Kidney epithelial cell (primary cell): ENCODE data around the gene FCN2. TPM values are rescaled to one million over a fixed set of nuclear protein-coding genes. Genes with fewer than 3 reads are reported as not detected.

ENCODE experiments used
- DNase-seq: peaks from one replicate; pipeline ENCODE4 v3.0.0-alpha.2; 2010; ENCODE audit warnings: low read depth
- H3K27me3 ChIP-seq: 2 replicates; pipeline ENCODE4 v1.6.0; 2011; ENCODE audit warnings: low read length; ENCODE audit not compliant: control insufficient read depth, insufficient read depth
- H3K36me3 ChIP-seq: 2 replicates; pipeline ENCODE4 v1.5.1; 2011; ENCODE audit warnings: low read length; ENCODE audit not compliant: control insufficient read depth, insufficient read depth
- H3K4me3 ChIP-seq: 2 replicates; pipeline ENCODE4 v1.5.1; 2011; ENCODE audit warnings: low read depth, mild to moderate bottlenecking, control low read depth, low read length
- total RNA-seq: library from RNA; depleted of rRNA; stranded (reverse); fragments of >200 nt; gene quantifications from 2 replicates; pipeline ENCODE4 v1.2.3, GENCODE V29; 2015
- TF ChIP-seq, protein P1 (sequence below): IDR thresholded peaks from 2 replicates; pipeline ENCODE4 v1.5.1; 2011; ENCODE audit warnings: mild to moderate bottlenecking, moderate library complexity, low read length, control low read depth, inconsistent platforms; ENCODE audit not compliant: insufficient read depth, poor library complexity, severe bottlenecking

The FCN2 gene
- total RNA-seq, 1 donor from 2014 or later = not detected

DNA sequence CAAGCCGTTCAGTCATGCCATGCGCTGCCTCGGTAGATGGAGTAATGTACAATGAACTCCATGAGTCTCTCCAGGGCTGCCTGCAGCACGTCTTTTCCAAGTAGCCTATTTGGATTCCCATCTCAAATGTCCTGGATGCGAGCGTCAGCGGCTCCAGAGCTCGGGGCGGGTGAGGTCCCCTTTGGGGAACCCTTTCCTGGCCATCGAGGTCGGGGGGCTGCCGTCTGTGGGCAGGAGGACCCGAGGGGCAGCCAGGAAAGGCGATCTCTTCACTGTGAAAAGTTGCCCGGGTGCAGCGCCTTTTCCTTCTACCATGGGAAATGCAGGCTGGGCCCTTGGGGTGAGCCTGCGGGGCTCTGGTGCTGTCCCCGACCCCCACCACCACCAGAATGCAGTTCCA, 36.9 kb upstream of the FCN2 start:
- no peak overlapping the region for H3K4me3 ChIP-seq
- no peaks in the 10 kb centered on the region for H3K36me3 ChIP-seq
- TF ChIP-seq, protein P1, sequence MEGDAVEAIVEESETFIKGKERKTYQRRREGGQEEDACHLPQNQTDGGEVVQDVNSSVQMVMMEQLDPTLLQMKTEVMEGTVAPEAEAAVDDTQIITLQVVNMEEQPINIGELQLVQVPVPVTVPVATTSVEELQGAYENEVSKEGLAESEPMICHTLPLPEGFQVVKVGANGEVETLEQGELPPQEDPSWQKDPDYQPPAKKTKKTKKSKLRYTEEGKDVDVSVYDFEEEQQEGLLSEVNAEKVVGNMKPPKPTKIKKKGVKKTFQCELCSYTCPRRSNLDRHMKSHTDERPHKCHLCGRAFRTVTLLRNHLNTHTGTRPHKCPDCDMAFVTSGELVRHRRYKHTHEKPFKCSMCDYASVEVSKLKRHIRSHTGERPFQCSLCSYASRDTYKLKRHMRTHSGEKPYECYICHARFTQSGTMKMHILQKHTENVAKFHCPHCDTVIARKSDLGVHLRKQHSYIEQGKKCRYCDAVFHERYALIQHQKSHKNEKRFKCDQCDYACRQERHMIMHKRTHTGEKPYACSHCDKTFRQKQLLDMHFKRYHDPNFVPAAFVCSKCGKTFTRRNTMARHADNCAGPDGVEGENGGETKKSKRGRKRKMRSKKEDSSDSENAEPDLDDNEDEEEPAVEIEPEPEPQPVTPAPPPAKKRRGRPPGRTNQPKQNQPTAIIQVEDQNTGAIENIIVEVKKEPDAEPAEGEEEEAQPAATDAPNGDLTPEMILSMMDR = no peak
- no peaks in the 10 kb centered on the region for H3K27me3 ChIP-seq
- DNase-seq = no peak

GRCh38 chr9:134844821-134845220, 35.8 kb upstream of the FCN2 start:
- TF ChIP-seq, protein P1 = no peak
- Histone ChIP-seq H3K36me3 (no peaks in the 10 kb centered on the region), H3K27me3 (no peaks in the 10 kb centered on the region), H3K4me3 (no peak overlapping the region)
- no peak for DNase-seq

DNA sequence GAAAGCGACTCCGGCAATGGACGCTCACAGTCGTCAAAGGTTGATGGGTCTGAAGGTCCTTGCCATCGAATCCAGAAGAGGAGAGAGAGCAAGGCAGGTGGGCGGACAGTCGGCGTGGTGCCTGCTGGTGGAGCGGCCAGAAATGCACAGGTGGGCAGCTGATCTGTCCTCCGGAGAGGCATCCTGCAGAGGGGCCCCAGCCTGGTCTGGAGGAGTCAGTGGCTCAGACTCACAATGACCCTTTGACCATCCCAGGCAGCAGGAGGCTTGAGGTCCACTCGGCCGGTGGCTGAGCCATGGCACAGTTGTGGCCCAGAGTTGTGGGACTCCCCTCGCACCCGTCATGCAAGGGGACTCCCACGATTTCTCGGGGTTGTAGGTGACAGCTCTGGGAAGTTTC, 34.4 kb upstream of the FCN2 start:
- no peak for DNase-seq
- no peak overlapping the region for H3K4me3 ChIP-seq
- no peaks in the 10 kb centered on the region for H3K36me3 ChIP-seq
- H3K27me3 ChIP-seq = no peaks in the 10 kb centered on the region
- TF ChIP-seq, protein P1 = no peak

- TF ChIP-seq, protein P1 = no peak
- Histone ChIP-seq H3K36me3 (no peaks in the 10 kb centered on the region), H3K27me3 (no peaks in the 10 kb centered on the region), H3K4me3 (no peak overlapping the region)
- no peak for DNase-seq
Measured at GRCh38 chr9:134846699-134847098, 33.9 kb upstream of the FCN2 start.

- Histone ChIP-seq H3K27me3 (no peaks in the 10 kb centered on the region), H3K4me3 (no peak overlapping the region), H3K36me3 (no peaks in the 10 kb centered on the region)
- TF ChIP-seq, protein P1 = no peak
- no peak for DNase-seq
Measured at GRCh38 chr9:134847138-134847537, 33.5 kb upstream of the FCN2 start.

GRCh38 chr9:134847752-134848432, 32.7 kb upstream of the FCN2 start:
- Histone ChIP-seq H3K36me3 (no peaks in the 10 kb centered on the region), H3K27me3 (no peaks in the 10 kb centered on the region), H3K4me3 (no peak overlapping the region)
- DNase-seq = no peak
- TF ChIP-seq, protein P1 = no peak
